ENCODE results near the gene CSTB. TPM values are rescaled to one million over a fixed set of nuclear protein-coding genes. Genes with fewer than 3 reads are reported as not detected.

Gene CSTB
- total RNA-seq, 1 experiment from 2014 or later = 151 TPM

- DNase-seq = no peak
- H3K9ac ChIP-seq (ENCODE audit: low read length) = no peak overlapping the region
- intact Hi-C loops (cut with micrococcal nuclease) = no loop called here
- no peaks in the 10 kb centered on the region for H3K9me3 ChIP-seq (ENCODE audit: low read length)
- BruUV-seq (replicated peaks) = no TSS peak
- H3K27ac ChIP-seq (ENCODE audit: low read length) = no peak overlapping the region
- no peak overlapping the region for H3K4me3 ChIP-seq (ENCODE audit: low read length)
- H3K4me2 ChIP-seq (ENCODE audit: low read length) = no peak overlapping the region
- peaks cover 13% of the 10 kb centered on the region; the same call in 1 of the 2 replicates for H3K36me3 ChIP-seq (ENCODE audit: low read depth, low read length)
- H3K79me2 ChIP-seq (ENCODE audit: low read length) = peaks cover 31% of the 10 kb centered on the region
- H3F3A ChIP-seq (ENCODE audit: low read length, unreplicated experiment) = no peaks in the 10 kb centered on the region
- no peaks in the 10 kb centered on the region for H3K9me2 ChIP-seq (replicated peaks; ENCODE audit: low read length)
- CTCF ChIA-PET = no interaction called here
- no peak overlapping the region for H2AFZ ChIP-seq (ENCODE audit: low read length)
- POLR2A ChIA-PET (ENCODE audit: unreplicated experiment) = no interaction called here
- TF ChIP-seq EZH2phosphoT487 (IDR thresholded peaks at IDR 0.05; ENCODE audit: borderline replicate concordance, low read length) = no peak
- TF ChIP-seq EZH2 (IDR thresholded peaks at IDR 0.05; ENCODE audit: low read length, unreplicated experiment) = no peak
- no peak for TF ChIP-seq CTCF (conservative IDR thresholded peaks at IDR 0.05; ENCODE audit: low read depth, low read length)
- peaks cover 33% of the 10 kb centered on the region for H3K4me1 ChIP-seq (ENCODE audit: insufficient read depth, low read length)
- H4K20me1 ChIP-seq (ENCODE audit: low read length) = peaks cover 10% of the 10 kb centered on the region; the same call in 1 of the 2 replicates
- no peak for ATAC-seq
- H3K27me3 ChIP-seq (ENCODE audit: low read length) = no peaks in the 10 kb centered on the region
Measured at GRCh38 chr21:43786807-43787440, 10.8 kb upstream of the CSTB start.

GRCh38 chr21:43786300-43786806 lies 10.2 kb upstream of the CSTB start:
- Histone ChIP-seq H3K36me3 (ENCODE audit: low read depth, low read length) (peaks cover 9% of the 10 kb centered on the region; the same call in 1 of the 2 replicates), H3K4me1 (ENCODE audit: insufficient read depth, low read length) (peaks cover 39% of the 10 kb centered on the region), H3K79me2 (ENCODE audit: low read length) (peaks cover 30% of the 10 kb centered on the region), H2AFZ (ENCODE audit: low read length) (no peak overlapping the region), H3K27me3 (ENCODE audit: low read length) (no peaks in the 10 kb centered on the region), H3K9ac (ENCODE audit: low read length) (no peak overlapping the region), H3K4me2 (ENCODE audit: low read length) (no peak overlapping the region), H3K9me3 (ENCODE audit: low read length) (no peaks in the 10 kb centered on the region), H3K27ac (ENCODE audit: low read length) (no peak overlapping the region), H4K20me1 (ENCODE audit: low read length) (peaks cover 10% of the 10 kb centered on the region; the same call in 1 of the 2 replicates), H3K9me2 (replicated peaks; ENCODE audit: low read length) (no peaks in the 10 kb centered on the region), H3K4me3 (ENCODE audit: low read length) (no peak overlapping the region), H3F3A (ENCODE audit: low read length, unreplicated experiment) (no peaks in the 10 kb centered on the region)
- CTCF ChIA-PET = no interaction called here
- no TSS peak for BruUV-seq (replicated peaks)
- ATAC-seq = no peak
- intact Hi-C loops (cut with micrococcal nuclease) = no loop called here
- POLR2A ChIA-PET (ENCODE audit: unreplicated experiment) = no interaction called here
- no peak for DNase-seq
- TF ChIP-seq EZH2phosphoT487 (IDR thresholded peaks at IDR 0.05; ENCODE audit: borderline replicate concordance, low read length) = no peak
- TF ChIP-seq CTCF (conservative IDR thresholded peaks at IDR 0.05; ENCODE audit: low read depth, low read length) = no peak
- no peak for TF ChIP-seq EZH2 (IDR thresholded peaks at IDR 0.05; ENCODE audit: low read length, unreplicated experiment)

GRCh38 chr21:43785134-43785533 lies 9.0 kb upstream of the CSTB start:
- Histone ChIP-seq H3K36me3 (ENCODE audit: low read depth, low read length) (no peaks in the 10 kb centered on the region), H3F3A (ENCODE audit: low read length, unreplicated experiment) (no peaks in the 10 kb centered on the region), H3K9me2 (replicated peaks; ENCODE audit: low read length) (no peaks in the 10 kb centered on the region), H3K4me2 (ENCODE audit: low read length) (no peak overlapping the region), H3K27ac (ENCODE audit: low read length) (no peak overlapping the region), H4K20me1 (ENCODE audit: low read length) (no peaks in the 10 kb centered on the region), H3K79me2 (ENCODE audit: low read length) (peaks cover 30% of the 10 kb centered on the region), H3K27me3 (ENCODE audit: low read length) (no peaks in the 10 kb centered on the region), H3K9me3 (ENCODE audit: low read length) (no peaks in the 10 kb centered on the region), H2AFZ (ENCODE audit: low read length) (no peak overlapping the region), H3K4me1 (ENCODE audit: insufficient read depth, low read length) (peaks cover 42% of the 10 kb centered on the region), H3K9ac (ENCODE audit: low read length) (no peak overlapping the region), H3K4me3 (ENCODE audit: low read length) (no peak overlapping the region)
- ATAC-seq (no peak), DNase-seq (no peak)
- CTCF ChIA-PET = no interaction called here
- POLR2A ChIA-PET (ENCODE audit: unreplicated experiment) = no interaction called here
- intact Hi-C loops (cut with micrococcal nuclease) = no loop called here
- BruUV-seq (replicated peaks) = no TSS peak
- no peak for TF ChIP-seq EZH2phosphoT487 (IDR thresholded peaks at IDR 0.05; ENCODE audit: borderline replicate concordance, low read length)
- no peak for TF ChIP-seq CTCF (conservative IDR thresholded peaks at IDR 0.05; ENCODE audit: low read depth, low read length)
- no peak for TF ChIP-seq EZH2 (IDR thresholded peaks at IDR 0.05; ENCODE audit: low read length, unreplicated experiment)
